AG09319 (cell line): Measurements from ENCODE around the gene FAM111B.
"Not testable (repeated sequence)": the region's sequence is repeated elsewhere in the genome, so short reads cannot be mapped to it uniquely, and the experiment has no call there.

ENCODE experiments used
- DNase-seq: peaks from one replicate; pipeline ENCODE4 v3.0.0-alpha.2; 2010; ENCODE audit warnings: low read depth; ENCODE audit errors: extremely low read depth
- TF ChIP-seq, protein P1 (sequence below): IDR thresholded peaks from 2 replicates; pipeline ENCODE4 v1.5.1; 2011; ENCODE audit warnings: low read depth, mild to moderate bottlenecking, inconsistent platforms, low read length, moderate library complexity

FAM111B gene

DNA sequence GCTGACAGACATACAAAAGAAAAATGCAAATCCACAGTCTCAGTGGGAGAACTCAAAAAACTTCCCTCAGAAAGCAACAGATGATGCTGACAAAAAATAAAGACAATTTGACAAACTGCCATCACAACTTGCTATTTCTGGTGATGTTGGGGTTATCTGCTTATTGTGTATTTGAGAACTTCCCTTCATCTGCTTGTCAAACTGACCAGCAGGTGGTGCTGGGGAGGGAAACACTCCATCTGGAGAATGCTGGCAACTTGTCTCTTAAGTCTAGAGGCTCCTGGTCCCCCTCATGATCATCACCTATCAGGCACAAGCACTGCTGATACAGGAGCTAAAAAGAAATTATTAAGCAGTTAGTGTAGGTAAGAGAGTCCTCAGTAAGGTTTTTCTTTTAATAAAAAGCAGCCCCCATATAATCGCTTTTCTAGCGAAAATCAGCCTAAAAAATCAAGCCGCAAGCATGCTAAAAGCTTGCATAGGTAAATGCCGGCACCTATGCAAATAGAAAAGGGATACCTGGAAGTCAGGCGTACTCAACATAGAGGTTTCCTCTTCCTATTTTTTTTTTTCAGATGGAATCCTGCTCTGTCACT lies 9.8 kb upstream of the FAM111B start:
- DNase-seq, result peak; percentile 29
- TF ChIP-seq, protein P1, sequence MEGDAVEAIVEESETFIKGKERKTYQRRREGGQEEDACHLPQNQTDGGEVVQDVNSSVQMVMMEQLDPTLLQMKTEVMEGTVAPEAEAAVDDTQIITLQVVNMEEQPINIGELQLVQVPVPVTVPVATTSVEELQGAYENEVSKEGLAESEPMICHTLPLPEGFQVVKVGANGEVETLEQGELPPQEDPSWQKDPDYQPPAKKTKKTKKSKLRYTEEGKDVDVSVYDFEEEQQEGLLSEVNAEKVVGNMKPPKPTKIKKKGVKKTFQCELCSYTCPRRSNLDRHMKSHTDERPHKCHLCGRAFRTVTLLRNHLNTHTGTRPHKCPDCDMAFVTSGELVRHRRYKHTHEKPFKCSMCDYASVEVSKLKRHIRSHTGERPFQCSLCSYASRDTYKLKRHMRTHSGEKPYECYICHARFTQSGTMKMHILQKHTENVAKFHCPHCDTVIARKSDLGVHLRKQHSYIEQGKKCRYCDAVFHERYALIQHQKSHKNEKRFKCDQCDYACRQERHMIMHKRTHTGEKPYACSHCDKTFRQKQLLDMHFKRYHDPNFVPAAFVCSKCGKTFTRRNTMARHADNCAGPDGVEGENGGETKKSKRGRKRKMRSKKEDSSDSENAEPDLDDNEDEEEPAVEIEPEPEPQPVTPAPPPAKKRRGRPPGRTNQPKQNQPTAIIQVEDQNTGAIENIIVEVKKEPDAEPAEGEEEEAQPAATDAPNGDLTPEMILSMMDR, result peak; percentile 78

DNA sequence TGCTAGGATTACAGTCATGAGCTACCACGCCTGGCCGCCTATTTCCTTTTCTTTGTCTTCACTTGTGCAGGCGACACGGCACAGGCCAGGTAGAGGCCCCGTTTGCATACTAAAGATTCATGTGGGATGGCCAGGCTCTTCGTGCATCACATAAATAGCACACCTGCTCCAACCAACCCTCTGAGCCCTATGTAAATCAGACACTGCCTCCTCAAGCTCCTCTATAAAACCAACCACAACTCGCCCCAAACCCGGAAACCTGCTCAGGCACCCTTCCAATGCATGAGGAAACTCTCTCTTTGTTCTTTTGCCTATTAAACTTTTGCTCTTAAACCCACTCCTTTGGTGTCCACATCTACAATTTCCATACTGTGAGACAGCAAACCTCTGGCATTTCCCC lies 9.1 kb upstream of the FAM111B start:
- not testable (repeated sequence) for DNase-seq

GRCh38 chr11:59102259-59102765 lies 4.7 kb upstream of the FAM111B start:
- TF ChIP-seq, protein P1, result peak; percentile 43
- DNase-seq, result no peak

DNA sequence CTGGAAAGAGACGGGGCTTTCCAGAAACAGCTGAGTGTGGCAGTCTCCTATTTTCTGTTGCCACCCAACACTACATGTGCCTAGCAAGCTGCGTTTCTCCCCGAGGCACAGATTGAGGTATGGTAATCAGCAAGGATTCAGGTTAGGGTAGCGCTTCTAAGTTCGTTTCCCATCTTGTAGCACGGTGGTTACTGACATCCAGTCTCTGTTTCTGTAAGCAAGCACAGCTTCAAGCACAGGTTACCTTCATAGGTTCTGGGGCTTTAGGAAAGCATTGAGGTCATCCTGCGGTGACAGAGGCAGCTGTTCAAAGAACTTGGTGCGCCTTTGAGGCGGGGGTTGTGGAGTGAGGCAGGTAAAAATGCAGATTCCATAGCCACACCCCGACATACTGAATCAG lies 684 bp downstream of the FAM111B start:
- DNase-seq, result not testable (repeated sequence)

GRCh38 chr11:59112494-59112893 lies 5.5 kb downstream of the FAM111B start:
- DNase-seq, result no peak
- TF ChIP-seq, protein P1, result no peak

- DNase-seq, result no peak
Measured at GRCh38 chr11:59114344-59114743, 7.3 kb downstream of the FAM111B start.

GRCh38 chr11:59115553-59115952 lies 8.5 kb downstream of the FAM111B start:
- TF ChIP-seq, protein P1, result no peak
- no peak for DNase-seq

More at GRCh38 chr11:59114344-59114743, 7.3 kb downstream of the FAM111B start:
- TF ChIP-seq, protein P1, result no peak

DNA sequence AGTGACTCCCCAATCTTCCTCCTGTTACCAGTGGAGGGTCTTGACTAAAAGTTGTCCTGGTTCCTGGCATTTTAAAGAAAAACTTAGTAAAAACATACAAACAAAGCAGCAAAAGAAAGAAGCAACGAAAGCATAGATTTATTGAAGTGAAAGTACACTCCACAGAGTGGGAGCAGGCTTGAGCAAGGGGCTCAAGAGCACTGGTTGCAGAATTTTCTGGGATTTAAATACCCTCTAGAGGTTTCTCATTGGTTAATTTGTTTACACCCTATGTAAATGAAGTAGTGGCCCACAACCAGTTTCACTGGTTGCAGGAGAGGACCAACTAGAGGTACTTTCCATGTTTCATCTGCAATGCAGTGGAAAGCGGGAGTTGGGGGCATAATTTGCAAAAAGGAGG lies 10.7 kb downstream of the FAM111B start:
- DNase-seq, result no peak
- TF ChIP-seq, protein P1, result no peak
